GM12874 (cell line): ENCODE results near the gene DMD.

Experiments
- TF ChIP-seq, protein P1 (sequence below): IDR thresholded peaks from 2 replicates; pipeline ENCODE4 v1.5.1; 2011; ENCODE audit warnings: low read depth, mild to moderate bottlenecking, control low read depth, low read length, moderate library complexity; ENCODE audit not compliant: insufficient read depth

DMD gene

DNA sequence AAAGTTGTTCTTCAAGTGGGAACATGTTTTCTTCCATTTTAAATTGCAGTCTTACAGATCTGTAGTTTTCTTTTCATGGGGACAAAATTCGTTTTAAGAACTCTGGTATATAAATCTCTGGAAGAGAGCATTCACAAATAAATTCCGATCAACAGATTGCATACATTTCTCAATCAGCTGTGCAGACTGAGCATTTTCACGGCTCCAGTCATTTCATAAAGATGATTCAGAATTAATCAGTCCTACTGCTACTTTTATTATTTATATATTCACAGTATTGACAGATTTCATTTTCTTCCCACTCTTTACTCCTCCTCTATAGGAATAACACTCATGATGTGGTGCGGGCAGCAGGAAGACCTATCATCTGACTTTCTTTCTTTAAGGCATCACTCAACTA lies 1604.6 kb downstream of the DMD start:
- TF ChIP-seq, protein P1, sequence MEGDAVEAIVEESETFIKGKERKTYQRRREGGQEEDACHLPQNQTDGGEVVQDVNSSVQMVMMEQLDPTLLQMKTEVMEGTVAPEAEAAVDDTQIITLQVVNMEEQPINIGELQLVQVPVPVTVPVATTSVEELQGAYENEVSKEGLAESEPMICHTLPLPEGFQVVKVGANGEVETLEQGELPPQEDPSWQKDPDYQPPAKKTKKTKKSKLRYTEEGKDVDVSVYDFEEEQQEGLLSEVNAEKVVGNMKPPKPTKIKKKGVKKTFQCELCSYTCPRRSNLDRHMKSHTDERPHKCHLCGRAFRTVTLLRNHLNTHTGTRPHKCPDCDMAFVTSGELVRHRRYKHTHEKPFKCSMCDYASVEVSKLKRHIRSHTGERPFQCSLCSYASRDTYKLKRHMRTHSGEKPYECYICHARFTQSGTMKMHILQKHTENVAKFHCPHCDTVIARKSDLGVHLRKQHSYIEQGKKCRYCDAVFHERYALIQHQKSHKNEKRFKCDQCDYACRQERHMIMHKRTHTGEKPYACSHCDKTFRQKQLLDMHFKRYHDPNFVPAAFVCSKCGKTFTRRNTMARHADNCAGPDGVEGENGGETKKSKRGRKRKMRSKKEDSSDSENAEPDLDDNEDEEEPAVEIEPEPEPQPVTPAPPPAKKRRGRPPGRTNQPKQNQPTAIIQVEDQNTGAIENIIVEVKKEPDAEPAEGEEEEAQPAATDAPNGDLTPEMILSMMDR = no peak

DNA sequence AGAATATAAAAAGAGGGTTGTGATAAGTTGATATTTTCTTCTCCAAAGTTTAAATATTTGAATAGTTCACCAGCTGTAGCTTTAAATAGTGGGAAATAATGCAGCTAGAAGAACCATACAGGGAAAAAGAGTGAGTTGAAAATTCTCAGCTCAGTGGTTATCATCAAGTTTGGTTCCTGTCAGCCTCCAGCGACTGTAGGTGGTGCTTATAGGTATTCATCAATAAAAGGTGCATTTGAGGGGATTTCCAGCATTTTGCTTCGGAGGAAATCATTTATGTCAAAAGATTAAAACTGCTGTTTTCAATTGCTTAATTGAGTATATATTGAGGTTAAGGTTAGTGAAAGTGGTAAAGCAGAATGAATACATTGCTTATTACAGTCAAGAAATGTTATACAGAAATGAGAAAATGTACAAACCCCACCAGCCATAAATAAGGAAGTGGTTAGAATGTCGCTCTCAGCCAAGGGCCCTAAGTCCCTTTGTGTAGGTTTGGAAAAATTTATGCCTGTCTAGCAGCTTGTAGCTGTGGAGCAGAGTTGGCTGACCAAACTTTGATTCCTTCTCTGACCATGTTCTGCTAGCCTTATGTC lies 1606.6 kb downstream of the DMD start:
- TF ChIP-seq, protein P1 = no peak

DNA sequence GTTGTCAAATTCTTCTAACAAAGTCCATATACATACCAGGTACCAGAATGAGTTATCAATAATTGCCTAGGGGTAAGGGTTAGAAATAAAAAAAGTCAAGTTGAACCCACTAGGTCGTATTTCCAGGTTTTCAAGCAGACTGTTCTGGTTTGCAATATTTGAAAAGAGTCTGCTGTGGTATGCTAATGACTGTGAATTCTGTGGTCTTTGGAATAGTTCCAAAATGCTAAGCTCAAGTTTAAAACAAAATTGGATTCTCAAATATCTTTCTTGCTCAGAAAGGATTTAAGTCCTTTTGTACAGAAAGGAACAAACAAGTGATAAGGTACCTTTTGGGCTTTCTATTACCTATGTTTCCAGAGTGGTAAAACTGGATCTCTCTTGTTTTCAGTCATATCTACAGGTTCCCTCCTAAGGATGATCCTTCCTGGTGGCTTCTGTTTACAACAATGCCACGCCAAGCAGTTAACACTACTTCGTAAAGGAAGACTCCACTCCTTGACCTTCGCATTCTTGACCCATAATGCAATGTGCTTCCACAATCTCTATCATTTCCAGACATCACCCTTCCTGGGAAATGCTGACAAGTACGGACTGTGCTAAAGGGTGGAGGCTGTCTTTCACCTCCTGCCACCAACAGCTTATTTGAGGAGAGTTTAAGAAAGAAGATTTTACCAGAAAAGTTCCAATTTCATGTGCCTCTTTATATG lies 1607.8 kb downstream of the DMD start:
- TF ChIP-seq, protein P1 = no peak

DNA sequence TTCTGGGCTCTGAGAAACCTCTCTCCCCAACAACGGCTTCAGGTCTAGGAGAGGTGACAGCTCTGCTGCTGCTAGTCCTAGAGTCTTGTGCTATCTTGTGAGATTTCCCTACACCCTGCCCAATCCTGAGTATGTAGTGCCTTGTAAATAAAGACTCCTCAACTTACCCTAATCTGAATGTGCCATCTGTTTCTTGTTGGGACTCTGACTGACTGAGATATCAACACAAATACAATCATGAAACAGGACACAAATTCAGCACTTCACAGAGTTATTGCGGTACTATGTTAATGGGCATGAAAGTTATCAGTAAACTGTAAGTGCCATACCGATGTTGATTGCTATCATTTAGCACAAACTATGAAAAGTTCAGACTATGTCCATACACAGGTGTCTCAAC lies 1610.5 kb downstream of the DMD start:
- TF ChIP-seq, protein P1 = no peak

DNA sequence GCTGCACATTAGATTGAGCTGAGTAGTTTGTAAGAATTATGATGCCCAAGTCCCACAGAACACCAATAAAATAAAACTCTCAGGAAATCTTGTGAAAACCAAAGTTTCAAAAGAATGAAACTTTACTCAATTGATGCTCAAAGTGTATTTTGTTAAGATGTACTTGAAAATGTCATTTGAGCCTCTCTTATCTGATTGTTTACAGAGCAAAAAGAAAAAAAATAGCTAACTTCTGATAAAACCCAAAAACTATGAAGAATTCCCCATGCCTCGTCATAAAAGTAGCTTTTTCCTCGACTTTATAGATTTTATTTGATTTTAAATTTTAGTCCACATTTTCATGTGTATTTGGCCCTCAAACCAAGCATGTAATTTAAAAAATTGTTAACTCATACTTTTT lies 1618.0 kb downstream of the DMD start:
- TF ChIP-seq, protein P1 = no peak

DNA sequence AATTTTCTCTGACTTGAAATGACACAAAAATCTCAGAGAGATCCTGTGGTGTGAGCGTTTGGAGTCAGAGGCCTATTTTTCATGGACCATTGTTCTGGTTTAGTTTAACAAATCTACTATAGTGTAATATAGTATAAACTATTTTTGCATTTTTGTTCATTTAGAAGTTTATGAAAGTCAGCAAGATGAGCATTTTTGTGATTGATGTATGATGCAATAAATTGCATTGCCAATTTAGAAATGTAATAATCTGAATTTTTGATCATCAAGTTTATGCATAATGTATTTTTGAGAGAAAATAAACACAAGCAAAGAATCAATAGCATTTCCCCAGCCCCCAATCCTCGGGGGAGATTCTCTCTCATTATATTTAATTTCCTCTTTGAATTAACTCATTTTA lies 1620.0 kb downstream of the DMD start:
- TF ChIP-seq, protein P1 = no peak

DNA sequence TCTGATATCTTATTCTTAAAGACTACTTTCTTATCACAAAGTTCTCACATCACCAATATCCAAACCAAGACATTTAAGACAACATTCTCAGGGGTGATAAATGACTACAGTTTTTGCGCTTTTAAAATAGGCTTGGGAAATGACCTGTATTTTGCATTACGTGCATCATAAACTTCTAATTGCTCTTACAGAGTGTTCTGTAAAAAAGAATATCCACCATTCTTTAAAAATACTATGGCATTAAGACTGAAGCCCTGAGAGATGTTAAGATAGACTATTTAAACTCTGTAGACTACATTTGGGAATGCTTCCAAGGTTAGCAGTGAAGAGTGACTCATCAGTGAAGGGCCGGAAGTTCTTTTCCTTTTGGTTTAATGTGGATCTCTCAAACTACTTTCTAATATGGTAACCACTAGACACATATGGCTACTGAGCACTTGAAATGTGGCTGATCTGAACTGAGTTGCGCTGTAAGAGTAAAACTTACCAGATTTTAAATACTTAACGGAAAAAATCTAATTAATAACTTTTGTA lies 1620.7 kb downstream of the DMD start:
- TF ChIP-seq, protein P1 = no peak
